Measurements from ENCODE around the gene PUM1.

The PUM1 gene

DNA sequence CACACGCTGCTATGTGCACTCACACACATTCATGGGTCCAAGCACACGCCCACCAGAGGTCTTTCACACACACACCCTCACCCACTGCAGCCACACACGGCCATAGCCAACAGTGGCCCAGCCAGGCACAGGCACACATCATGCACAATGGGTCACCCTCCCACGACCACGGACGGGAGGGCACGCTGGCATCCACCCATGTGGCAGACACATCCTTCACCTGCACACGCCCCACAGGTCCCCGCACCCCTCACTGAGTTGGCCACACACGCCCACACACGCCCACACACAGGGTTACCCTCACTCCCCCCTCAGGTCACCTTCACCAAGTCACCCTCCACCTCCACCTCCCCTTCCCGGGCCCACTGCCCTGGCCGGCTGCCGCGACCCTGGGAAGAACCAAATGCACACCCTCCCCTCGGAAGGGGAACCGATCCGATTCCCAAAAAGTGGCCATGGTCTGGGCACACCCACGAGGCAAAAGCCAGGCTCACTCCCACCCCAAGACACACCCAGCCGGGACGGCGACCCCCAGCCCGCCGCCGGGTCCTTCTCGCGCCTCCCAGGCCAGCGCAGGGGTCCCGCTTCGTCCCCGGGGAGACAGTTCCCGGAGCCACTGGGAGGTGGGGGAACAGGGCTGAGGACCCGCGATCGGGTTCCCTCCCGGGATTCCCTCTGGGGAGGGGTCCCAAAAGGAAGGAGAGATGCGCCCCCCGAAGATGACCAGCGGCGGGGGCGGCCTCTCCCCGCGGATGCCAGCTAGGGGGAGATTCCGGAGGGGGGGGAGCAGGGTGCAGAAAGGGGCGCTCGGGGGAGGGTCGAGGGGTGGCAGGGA, 157.8 kb downstream of the PUM1 start:
- no peak for DNase-seq (ENCODE audit: low read depth in 2 of 2, low spot score in 1 of 2)

DNA sequence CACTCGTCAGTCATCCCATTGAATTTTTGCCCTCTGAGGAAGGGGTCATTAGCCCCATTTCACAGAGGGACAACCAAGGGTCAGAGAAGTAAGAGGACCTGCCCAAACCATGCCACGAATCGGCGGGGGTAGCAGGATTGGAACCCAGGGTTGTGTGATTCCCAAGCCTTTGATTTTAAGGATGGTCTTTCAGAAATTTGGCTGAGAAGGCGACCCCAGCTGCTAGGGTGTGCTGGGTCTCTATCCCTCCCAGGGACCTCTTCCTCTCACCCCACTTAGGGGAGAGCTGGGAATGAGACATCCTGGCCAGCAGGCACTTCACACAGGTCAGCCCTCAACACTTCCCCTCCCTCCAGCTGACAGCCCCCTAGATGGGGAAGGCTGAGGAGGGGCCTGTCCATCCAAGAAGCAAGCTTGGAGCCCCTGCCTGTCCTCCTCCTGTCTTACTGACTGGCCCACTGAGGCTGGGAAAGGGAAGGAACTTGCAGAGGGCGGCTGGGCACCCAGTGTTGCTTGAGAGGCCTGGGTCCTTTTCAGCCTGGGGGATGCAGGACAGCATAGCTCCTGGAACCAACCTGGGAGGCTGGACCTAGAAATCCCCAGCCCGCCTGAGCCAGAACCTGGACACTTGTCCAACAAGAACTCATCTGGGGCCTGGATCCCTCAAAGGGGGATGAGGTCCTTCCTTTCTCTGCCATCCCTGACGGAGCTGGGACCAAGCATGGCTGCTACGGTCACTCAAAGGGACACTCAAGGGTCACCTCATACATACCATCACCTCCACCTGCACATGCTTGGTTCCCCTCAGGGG, 158.7 kb downstream of the PUM1 start:
- DNase-seq (ENCODE audit: low read depth in 2 of 2, low spot score in 1 of 2), result no peak

DNA sequence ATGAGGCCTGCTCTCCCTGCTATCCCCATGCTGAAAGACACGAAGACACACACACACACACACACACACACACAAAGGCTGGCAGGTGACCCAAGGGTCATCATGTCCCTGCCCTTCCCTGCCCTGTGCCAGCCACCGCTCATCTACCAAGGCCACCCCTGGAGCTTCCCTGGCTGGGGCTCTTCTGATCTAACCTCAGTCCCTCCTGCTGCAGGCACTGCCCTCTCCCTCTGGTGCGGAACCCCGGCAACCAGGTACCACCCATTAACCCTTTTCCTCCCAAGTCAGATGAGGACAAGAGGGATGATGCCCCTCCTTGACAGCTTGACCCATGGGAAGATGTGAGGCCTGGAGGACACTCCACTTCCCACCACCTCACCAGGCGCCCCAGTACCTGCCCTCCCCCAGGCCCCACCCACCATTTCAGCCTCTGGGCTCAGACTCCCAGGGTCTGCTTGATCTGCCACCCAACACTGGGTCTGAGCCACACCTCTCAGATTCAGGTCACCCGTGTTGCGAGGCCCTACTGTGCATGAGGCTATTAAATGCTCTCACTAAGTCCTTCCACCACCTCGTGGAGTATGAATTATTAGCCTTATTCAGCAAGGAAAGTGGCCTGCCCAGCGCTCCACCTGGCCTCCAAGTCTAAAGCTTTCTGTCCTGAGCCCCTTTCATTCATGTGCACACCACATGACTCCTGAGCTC, 159.4 kb downstream of the PUM1 start:
- no peak for DNase-seq (ENCODE audit: low read depth in 2 of 2, low spot score in 1 of 2)

DNA sequence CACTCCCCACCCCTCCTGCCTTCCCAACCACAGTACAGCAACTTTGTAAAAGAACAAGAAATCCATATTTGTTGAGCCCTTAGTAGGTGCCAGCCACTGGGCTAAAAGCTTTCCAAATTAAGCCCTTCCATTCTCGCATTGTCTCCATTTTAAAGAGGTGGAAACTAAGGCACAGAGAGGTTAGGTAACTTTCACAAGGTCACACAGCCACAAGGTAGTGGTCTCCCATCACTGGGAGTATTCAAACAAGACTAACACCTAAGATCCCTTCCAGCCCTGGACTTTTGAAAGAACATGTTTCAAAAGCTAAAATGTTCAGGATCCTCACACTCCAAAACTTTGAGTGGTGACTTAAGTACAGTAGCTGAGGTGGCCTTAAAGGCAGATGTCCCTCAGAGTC, 160.1 kb downstream of the PUM1 start:
- no peak for DNase-seq (ENCODE audit: low read depth in 2 of 2, low spot score in 1 of 2)

DNA sequence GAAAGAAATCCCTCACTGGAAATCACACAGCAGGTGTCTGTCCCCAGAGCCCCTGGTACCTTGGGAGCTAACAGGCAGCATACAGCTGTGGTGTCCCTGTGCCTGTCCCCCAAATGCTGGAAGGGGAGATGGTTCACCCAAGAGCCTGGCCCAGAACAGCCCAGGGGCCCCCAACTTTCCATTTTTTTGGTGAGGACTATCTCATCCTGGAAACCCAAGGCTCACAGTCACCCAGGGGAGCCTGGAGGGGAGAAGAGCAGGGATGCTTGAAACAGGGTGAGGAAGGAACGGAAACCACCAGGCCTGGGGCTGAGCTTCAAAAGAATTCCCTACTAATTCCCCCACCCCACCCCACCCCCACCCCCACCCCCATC, 160.6 kb downstream of the PUM1 start:
- DNase-seq (ENCODE audit: low read depth in 2 of 2, low spot score in 1 of 2), result no peak

DNA sequence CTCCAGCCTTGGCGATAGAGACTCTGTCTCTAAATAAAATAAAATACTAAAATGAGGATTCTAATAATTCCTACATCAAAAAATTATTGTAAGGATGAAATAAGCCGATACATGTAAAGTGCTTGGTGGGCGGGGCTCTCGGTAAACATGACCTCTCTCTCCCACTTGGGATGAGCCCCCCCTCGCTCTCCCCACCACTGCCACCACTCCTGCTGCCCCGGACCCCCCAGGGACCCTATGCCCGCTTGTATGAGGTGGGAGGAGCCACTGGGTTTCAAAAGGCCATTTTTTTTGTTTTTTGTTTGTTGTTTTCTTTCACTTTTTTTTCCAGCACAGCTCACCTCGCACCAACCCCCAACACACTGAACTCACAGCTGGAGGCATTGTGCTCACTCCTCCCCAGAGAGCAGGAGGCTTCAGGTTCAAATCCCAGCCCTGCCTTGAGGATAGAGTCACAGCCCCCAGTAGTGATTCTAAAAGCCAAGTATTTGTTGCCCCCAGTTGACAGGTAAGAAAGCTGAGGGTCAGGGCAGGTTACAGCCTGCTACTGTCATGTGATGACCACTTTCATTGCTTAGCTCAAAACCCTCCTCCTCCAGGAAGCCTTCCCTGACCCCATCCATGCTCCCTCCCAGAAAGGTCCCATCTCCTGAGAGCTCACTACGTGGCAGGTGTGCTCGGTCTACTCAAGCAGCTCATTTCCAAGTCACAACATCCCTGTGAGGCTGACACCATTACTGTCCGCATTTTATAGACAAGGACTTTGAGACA, 161.1 kb downstream of the PUM1 start:
- no peak for DNase-seq (ENCODE audit: low read depth in 2 of 2, low spot score in 1 of 2)

DNA sequence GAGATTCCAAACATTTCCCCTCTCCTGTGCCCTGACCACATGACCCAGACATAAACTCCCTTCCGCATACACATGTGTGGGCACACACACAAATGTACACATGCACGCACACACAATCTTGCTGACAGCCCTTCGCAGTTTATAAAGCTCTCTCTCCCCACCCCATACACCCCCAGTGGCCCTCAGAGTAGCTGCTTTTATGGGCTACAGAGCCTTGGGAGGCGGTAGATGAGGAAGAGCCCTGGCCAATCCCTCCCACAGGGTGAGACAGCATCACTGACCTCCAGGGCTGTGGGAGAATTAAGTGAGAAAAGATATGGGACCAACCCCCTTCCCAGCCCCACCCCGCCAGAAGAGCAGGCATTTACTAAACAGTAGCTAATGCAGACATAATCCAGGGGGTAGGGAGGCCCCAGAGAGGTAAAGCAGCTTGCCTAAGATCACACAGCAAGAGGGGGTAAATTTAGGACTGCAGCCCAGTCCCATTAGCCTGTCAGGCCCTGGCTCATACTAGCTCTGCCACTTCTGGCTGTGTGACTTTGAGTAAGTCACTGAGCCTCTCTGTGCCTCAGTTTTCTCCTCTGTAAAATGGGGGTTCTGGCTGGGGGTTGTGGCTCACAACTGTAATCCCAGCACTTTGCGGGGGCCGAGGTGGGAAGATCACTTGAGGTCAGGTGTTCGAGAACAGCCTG, 162.0 kb downstream of the PUM1 start:
- DNase-seq (ENCODE audit: low read depth in 2 of 2, low spot score in 1 of 2), result no peak

DNA sequence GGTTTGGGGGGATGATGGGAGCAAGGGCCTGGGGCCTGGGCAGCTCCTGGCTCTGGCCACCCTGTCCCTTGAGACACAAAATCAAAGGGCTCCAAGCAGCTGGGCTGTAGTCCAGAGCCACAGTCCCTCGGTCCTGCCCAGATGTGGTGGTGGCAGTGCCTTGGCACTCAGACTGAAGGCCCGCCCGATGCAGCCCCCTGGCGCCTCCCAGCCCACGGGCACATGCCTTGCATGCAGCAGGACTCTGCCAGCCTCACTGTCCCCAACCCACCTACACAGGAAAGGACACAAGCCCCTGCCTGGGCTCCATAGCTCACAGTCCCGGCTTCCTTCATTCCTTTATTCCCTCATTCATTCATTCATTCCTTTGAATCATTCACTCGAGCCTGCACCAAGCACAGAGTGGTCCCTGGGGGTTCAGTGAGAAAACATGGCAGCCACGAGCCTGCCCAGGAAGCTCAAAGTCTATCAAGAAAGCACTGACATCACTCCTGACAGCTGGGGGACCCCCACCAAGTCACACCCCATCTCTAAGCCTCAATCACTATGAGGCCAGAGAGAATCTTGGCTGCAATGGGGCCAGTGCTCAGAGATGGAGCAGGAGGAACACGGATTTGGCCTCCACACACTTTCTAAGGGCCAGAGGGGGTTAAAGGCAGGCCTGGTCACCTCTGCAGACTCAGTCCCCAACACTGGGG, 162.8 kb downstream of the PUM1 start:
- no peak for DNase-seq (ENCODE audit: low read depth in 2 of 2, low spot score in 1 of 2)

DNA sequence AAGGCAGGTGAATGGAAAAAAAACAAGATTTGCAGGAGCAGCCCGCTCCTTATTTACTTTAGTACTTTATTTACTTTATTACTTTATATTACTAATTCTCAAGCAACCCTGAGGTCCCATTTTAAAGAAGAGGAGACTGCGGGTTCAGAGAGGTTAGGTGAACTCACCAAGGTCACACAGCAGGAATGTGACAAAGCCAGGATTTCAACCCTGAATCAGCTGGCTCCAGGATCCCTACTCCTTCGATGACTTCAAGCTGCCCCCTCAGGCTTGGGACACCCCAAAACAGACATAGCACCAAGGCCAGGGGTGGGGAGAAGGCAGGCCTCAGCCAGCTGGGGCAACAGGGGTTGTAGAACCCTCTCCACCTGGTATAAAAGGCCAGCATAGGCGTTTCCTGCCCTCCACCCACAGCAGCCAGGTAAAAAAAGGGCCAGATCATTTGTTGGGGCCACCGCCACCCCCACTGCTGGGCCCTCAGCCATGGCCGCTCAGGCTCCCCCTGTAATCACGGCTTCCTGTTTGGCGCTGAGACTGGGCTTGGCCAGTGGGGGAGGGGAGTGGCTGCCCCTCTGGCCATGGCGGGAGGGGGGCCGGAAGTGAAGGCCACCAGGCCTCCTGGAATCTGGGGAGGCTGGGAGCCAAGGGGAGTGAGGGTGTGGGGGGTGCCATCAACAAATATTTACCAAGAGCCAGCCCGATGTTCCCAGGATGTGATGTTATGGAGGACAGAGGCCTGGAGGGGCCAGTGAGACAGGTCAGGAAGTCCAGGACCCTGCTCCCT, 163.5 kb downstream of the PUM1 start:
- no peak for DNase-seq (ENCODE audit: low read depth in 2 of 2, low spot score in 1 of 2)

DNA sequence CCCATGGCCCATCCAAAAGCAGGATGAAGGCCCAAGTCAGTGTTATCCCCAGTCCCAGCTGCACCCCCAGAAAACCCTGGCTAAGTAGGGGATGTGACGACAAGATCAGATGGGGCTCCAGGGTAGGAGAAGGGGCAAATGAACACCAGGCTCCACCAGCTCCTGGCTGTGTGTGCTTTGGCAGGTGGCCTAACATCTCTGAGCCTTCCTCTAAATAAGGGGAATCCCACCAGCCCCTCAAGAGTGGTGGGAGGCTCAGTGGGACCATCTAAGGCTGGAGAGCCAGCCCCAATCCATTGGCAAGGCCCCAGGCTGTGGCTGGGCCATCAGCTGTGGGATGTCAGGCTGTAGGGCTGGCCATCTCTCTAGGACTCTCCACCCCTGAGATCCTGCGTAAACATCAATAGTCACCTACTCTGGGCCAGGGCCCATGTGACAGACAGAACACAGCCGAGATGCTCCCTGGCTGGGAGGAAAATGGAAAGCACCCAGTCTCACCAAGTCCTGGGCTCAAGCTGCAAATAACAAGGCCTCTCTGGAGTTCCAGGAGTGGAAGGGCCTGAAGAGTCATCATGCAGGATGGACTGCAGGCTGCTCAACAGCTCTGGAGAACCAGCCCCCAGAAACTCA, 164.5 kb downstream of the PUM1 start:
- DNase-seq (ENCODE audit: low read depth in 2 of 2, low spot score in 1 of 2), result no peak

DNA sequence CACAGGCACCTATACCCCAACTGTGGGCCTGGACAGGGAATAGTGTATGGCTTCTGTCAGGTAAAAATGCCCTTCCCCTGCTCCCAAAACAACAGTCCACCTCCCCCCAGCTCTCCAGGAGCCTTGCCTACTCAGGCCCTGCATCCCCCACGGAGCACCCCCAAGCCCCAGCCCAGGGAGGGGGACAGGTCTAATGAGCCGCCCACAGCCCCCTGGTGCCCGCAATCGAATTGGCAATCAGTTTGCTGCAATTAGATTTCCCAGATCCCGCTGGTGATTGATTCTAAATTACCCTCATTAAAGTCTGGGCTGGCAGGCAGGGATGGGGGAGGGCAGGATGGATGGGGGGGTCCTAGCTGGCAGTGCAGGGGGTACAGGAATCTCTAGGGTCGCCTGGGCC, 165.0 kb downstream of the PUM1 start:
- no peak for DNase-seq (ENCODE audit: low read depth in 2 of 2, low spot score in 1 of 2)

DNA sequence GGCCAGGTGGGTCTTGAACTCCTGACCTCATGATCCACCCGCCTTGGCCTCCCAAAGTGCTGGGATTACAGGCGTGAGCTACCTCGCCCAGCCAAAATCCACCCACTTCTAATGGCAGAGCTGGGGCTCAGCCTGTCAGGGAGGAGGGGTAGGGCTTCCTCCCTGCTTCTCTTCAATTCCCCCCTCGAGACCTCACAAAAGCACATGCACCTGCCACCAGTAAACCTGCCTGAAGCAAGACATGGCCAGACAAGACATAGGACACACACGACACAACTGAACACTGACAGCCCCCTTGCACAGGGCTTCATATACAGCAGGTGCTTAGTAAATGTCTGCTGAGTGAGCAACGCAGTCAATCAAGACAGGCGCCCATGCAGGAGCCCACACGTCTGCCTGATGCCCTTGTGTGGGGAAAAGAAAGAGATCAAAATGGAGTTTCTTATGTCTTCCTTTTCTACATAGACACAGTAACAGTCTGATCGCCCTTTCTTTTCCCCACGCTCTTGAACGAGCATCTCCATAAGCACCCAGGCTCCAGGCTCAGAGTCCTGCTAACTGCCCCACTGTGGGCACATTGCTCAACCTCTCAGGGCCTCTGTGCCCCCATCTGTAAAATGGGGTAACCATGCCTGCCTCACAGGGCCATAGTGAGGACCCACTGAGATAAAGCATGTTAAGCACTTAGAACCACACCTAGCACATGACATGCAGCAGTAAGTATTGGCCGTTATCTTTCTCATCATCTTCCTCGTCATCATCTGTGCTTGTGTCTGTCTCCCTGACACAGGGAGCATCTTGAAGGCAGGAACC, 165.7 kb downstream of the PUM1 start:
- no peak for DNase-seq (ENCODE audit: low read depth in 2 of 2, low spot score in 1 of 2)

DNA sequence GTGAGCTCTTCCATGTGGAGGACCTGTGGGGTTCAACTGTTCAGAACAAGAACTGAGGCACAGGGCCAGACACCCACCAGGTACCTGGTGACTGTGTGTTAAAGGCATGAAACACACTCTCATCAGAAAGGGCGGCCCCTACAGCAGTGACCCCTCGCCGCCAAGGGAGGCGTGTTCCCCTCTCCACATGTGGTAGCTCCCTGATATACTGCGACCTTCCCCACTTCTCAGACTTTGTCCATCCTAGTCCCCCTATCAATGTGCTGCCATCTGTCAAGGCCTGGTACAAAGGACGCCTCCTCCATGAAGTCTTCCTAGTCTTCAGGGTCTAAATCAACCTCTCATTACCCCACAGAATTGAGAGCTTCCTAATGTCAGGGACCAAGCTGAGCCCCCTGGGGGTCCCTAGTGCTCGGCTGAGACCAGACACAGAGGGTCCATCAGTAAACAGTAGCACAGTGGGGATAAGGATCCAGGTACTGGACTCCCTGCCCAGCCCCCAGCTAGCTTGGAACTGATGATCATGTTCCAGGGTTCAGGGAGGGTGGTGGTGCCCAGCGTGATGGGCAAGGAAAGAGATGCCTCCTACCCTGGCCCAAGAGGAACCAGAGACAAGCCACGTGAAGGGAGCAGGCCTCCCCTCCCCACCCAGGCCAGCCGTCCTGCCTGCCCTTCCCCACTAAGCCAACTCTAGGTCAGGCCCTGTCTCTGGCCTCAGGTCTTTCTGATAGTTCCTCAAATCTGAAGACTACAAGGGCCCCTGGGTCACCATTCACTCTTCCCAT, 167.3 kb downstream of the PUM1 start:
- no peak for DNase-seq (ENCODE audit: low read depth in 2 of 2, low spot score in 1 of 2)

DNA sequence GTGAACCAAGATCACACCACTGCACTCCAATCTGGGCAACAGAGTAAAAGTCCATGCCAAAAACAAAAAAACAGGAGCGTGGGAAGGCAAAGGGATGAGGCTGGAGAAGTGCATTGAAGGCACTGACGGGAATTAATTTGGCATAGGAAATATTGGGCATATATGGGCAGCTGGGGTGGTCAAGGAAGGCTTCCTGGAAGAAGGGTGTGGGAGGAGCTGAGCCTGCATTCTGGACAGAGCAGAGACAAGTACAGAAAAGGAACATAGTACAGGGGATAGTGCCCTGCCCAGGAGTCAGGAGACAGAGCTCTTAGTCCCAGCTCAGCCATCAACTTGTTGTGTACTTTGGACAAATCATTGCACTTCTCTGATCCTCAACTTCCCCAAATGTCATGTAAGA, 168.6 kb downstream of the PUM1 start:
- no peak for DNase-seq (ENCODE audit: low read depth in 2 of 2, low spot score in 1 of 2)

DNA sequence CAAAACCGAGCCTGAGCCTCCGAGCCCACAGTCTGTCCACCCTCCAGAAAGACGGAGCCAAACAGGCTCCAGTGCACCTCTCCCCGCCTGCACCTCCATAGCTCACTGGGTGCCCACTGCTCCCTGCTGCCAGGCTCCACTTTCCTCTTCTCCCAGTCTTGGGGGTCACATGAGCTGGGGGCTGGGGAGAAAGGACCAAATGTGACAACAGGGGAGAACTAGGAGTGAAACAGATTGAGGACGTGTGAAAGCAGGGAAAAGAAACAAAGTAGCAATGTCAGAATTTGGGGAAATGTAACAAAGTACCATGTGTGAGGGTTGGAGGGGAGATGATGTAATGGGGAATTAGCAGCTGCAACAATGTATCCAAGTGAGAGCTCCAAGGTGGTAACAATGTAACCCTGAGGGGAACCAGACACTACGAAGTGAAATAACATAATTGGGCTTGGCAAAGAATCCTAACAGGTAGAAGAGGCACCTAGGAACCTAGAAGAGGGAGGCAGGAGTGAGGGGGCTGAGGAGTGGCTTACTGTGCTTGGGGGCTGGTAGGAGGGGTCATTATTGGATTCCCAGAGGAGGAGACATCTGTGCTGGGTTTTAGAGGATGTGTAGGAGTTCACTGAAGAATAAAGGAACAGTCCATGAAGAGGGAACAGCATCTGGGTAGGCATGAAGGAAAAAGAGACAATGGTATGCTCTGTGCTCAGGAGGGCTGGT, 169.4 kb downstream of the PUM1 start:
- no peak for DNase-seq (ENCODE audit: low read depth in 2 of 2, low spot score in 1 of 2)

DNA sequence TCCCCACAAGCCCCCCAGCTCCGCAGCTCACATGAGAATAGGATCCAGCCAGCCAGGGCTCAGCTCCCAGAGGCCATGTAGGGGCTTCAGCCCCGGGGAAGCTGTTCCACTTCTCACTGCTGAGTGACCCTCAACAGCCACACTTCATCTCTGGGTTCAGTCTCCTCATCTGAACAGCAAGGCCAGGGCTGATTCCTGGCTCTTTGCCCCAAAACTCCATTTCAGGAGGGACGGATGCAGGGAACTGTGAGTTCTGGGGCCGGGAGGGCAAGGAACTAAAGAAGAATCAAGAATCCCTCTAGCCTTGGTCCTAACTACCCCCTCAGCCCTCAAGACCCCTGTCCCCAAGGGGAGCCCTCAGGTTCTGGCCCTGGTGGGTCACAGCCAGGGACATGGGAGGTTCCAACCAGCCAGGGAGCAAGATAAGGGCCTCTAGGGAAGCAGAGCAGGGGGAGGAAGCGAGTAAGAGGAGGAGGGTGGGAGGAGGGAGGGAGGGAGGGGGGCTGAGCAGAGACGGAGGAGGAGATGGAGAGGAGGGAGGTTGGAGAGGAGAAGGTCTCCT, 170.1 kb downstream of the PUM1 start:
- DNase-seq (ENCODE audit: low read depth in 2 of 2, low spot score in 1 of 2), result no peak

All from stimulated activated CD8-positive, alpha-beta memory T cell treated with anti-CD3 and anti-CD28 coated beads, Interleukin-4, amount 100 ng/mL, for 4 hours (primary cell).